ENCODE data around the gene DCAF7. TPM values are rescaled to one million over a fixed set of nuclear protein-coding genes. Genes with fewer than 3 reads are reported as not detected.

Gene DCAF7
- total RNA-seq, 3 donors from 2014 or later: 23.0 to 29.6 (median 27.2) TPM

GRCh38 chr17:63514974-63515373 is 35.3 kb upstream of the DCAF7 start:
- Histone ChIP-seq H3K4me3 (no peak overlapping the region), H3K4me1 (no peaks in the 10 kb centered on the region), H3K27me3 (no peaks in the 10 kb centered on the region), H3K27ac (no peak overlapping the region), H3K9me3 (no peaks in the 10 kb centered on the region), H3K36me3 (no peaks in the 10 kb centered on the region)
- intact Hi-C loops (cut with DNase I; ENCODE audit: low total_unique reads): loop anchor here (5.0 kb wide), 1 partner anchor 497 kb away; no protein-coding TSS in a partner anchor
- DNase-seq (ENCODE audit: low spot score in 2 of 2): no peak
- TF ChIP-seq POLR2A (IDR thresholded peaks at IDR 0.05) (no peak), POLR2AphosphoS5 (IDR thresholded peaks at IDR 0.05) (no peak)

- intact Hi-C loops (cut with DNase I; ENCODE audit: low total_unique reads): loop anchor here (5.0 kb wide), 1 partner anchor 497 kb away; no protein-coding TSS in a partner anchor
- no peak for TF ChIP-seq CTCF (IDR thresholded peaks at IDR 0.05)
- no peak for TF ChIP-seq POLR2AphosphoS5 (IDR thresholded peaks at IDR 0.05)
- no peak for TF ChIP-seq POLR2A (IDR thresholded peaks at IDR 0.05)
- H3K4me1 ChIP-seq: no peaks in the 10 kb centered on the region
- DNase-seq (ENCODE audit: low spot score in 2 of 2): no peak
- H3K36me3 ChIP-seq: no peaks in the 10 kb centered on the region
- no peaks in the 10 kb centered on the region for H3K27me3 ChIP-seq
- no peak overlapping the region for H3K27ac ChIP-seq
- H3K4me3 ChIP-seq: no peak overlapping the region
- no peaks in the 10 kb centered on the region for H3K9me3 ChIP-seq
These were observed 34.9 kb upstream of the DCAF7 start for GRCh38 chr17:63515426-63515825.

GRCh38 chr17:63516910-63517824 is 33.1 kb upstream of the DCAF7 start:
- Histone ChIP-seq H3K27ac (no peak overlapping the region), H3K4me1 (no peaks in the 10 kb centered on the region), H3K4me3 (no peak overlapping the region), H3K36me3 (no peaks in the 10 kb centered on the region), H3K27me3 (no peaks in the 10 kb centered on the region), H3K9me3 (no peaks in the 10 kb centered on the region)
- no peak for DNase-seq (ENCODE audit: low spot score in 2 of 2)
- intact Hi-C loops (cut with DNase I; ENCODE audit: low total_unique reads): loop anchor here (5.0 kb wide), 1 partner anchor 495 kb away; no protein-coding TSS in a partner anchor
- TF ChIP-seq POLR2A (IDR thresholded peaks at IDR 0.05) (no peak), CTCF (IDR thresholded peaks at IDR 0.05) (no peak), POLR2AphosphoS5 (IDR thresholded peaks at IDR 0.05) (no peak)

GRCh38 chr17:63517825-63518534 is 32.3 kb upstream of the DCAF7 start:
- Histone ChIP-seq H3K9me3 (no peaks in the 10 kb centered on the region), H3K27ac (no peak overlapping the region), H3K4me1 (no peaks in the 10 kb centered on the region), H3K4me3 (no peak overlapping the region), H3K36me3 (no peaks in the 10 kb centered on the region), H3K27me3 (no peaks in the 10 kb centered on the region)
- TF ChIP-seq POLR2AphosphoS5 (IDR thresholded peaks at IDR 0.05) (no peak), CTCF (IDR thresholded peaks at IDR 0.05) (no peak), POLR2A (IDR thresholded peaks at IDR 0.05) (no peak)
- DNase-seq (ENCODE audit: low spot score in 2 of 2): no peak
- intact Hi-C loops (cut with DNase I; ENCODE audit: low total_unique reads): loop anchor here (5.0 kb wide), 1 partner anchor 494 kb away; no protein-coding TSS in a partner anchor

GRCh38 chr17:63519116-63519881 is 31.0 kb upstream of the DCAF7 start:
- Histone ChIP-seq H3K36me3 (no peaks in the 10 kb centered on the region), H3K27me3 (peaks cover 0 to 3% of the 10 kb centered on the region in 2 donors), H3K27ac (no peak overlapping the region), H3K4me1 (no peaks in the 10 kb centered on the region), H3K4me3 (no peak overlapping the region), H3K9me3 (no peaks in the 10 kb centered on the region)
- intact Hi-C loops (cut with DNase I; ENCODE audit: low total_unique reads): loop anchor here (5.0 kb wide), 1 partner anchor 493 kb away; no protein-coding TSS in a partner anchor
- no peak for DNase-seq (ENCODE audit: low spot score in 2 of 2)
- TF ChIP-seq POLR2A (IDR thresholded peaks at IDR 0.05) (no peak), CTCF (IDR thresholded peaks at IDR 0.05) (no peak), POLR2AphosphoS5 (IDR thresholded peaks at IDR 0.05) (no peak)

Data from breast epithelium (tissue), 4 donors.